ENCODE data around the gene PANK4. TPM values are rescaled to one million over a fixed set of nuclear protein-coding genes. Genes with fewer than 3 reads are reported as not detected.
A peak's percentile ranks its signal among the peaks of the same experiment; 100 is the strongest.

Gene PANK4
- total and polyA plus RNA-seq, 2 of the 8 experiments (the other 6 are each of a cell fraction or from before 2014, with no cell fraction given), result 20.1 to 29.7 TPM

DNA sequence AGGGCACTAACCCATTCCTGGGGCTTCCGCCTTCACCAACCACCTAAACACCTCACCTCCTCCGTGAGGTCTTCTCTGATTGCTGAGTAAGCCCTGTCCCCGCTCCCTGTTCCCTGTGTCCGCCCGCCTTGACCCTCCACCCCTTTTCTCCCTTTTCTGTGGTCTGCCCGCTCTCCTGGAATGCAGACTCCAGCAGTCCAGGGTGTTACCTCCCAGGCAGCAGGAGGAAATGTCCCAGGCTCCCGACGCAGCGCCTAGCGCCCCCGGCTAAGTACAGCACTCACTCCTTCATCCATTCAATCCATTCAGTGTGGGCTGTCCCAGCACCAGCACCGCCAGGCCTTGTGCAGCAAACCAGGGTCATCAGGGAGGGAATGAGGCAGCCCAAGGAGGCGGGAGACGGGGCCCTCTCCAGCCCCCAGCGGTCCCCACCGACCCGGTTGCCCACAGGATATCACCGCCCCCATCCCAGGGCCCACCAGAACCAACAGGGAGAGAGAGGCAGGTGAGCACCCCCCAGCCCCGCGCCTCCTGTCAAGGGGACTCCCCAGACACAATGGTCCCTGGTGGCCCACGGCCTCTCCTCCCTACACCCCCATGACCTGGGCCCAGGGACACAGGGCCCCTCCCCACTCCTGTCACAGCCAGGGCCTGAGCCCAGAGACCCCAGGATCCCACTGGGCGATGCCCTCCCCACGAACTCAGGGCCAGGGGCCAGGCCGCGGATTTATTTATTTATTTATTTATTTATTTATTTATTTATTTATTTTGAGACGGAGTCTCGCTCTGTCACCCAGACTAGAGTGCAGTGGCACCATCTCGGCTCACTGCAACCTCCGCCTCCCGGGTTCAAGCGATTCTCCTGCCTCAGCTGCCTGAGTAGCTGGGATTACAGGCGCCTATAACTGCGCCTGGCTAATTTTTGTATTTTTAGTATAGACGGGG lies 40.0 kb upstream of the PANK4 start:
- WGBS, 2 experiments (ENCODE audit: extremely low coverage in 1 of 2, insufficient coverage in 1 of 2, insufficient read length in 1 of 2, insufficient replicate concordance in 2 of 2, low coverage in 1 of 2, low lambda C conversion rate in 2 of 2, missing lambda C conversion rate in 1 of 2), result 92% methylated on average over 26 of the region's 34 CpGs; no CpG with 5 or more reads in 1 of the 2 experiments
- DNase-seq (ENCODE audit: low read depth in 1 of 2, low spot score in 2 of 2), result no peak

More for the DNA sequence above, 40.0 kb upstream of the PANK4 start:
- Histone ChIP-seq H3K56ac (replicated peaks; ENCODE audit: insufficient read length, low read depth, low read length) (no peak overlapping the region), H2BK20ac (ENCODE audit: low read length) (no peak overlapping the region), H3K23me2 (ENCODE audit: low read depth, low read length) (no peaks in the 10 kb centered on the region), H3K79me2 (ENCODE audit: control insufficient read depth in 1 of 2, insufficient read depth in 2 of 2, low read length in 2 of 2) (no peaks in the 10 kb centered on the region), H4K20me1 (replicated peaks in 1 of 2; ENCODE audit: control insufficient read depth in 1 of 2, insufficient read depth in 2 of 2, low read length in 2 of 2) (no peaks in the 10 kb centered on the region), H3K14ac (ENCODE audit: insufficient read length) (no peak overlapping the region), H3K4ac (replicated peaks; ENCODE audit: insufficient read length, low read depth, low read length) (no peak overlapping the region), H4K8ac (ENCODE audit: extremely low read depth, insufficient read depth, low read length) (peak overlapping the region; percentile 79; the same call in 1 of the 2 replicates), H2AK5ac (ENCODE audit: low read depth, low read length) (no peak overlapping the region), H3K4me3 (ENCODE audit: extremely low read depth in 1 of 4, insufficient read depth in 2 of 4, low read depth in 3 of 4, low read length in 4 of 4) (no peak overlapping the region), H2AFZ (ENCODE audit: low read length) (no peak overlapping the region), H3K9ac (replicated peaks in 1 of 4; ENCODE audit: extremely low read depth in 1 of 4, low read depth in 3 of 4, low read length in 3 of 4) (no peak overlapping the region), H3K27ac (ENCODE audit: low read depth, low read length) (no peak overlapping the region), H3K4me2 (ENCODE audit: insufficient read depth in 1 of 2, low read depth in 2 of 2, low read length in 2 of 2) (no peak overlapping the region), H4K91ac (replicated peaks; ENCODE audit: insufficient read length, low read length) (no peak overlapping the region), H2BK15ac (ENCODE audit: low read length) (no peak overlapping the region), H3K79me1 (ENCODE audit: low read depth, low read length) (no peaks in the 10 kb centered on the region), H4K5ac (ENCODE audit: insufficient read length, low read depth, low read length) (no peak overlapping the region), H3K23ac (ENCODE audit: insufficient read length) (no peak overlapping the region), H3K4me1 (replicated peaks in 1 of 4; ENCODE audit: control insufficient read depth in 3 of 4, insufficient read depth in 4 of 4, low read length in 3 of 4) (peaks cover 0 to 5% (median 0%) of the 10 kb centered on the region in 4 experiments; a peak in 1 of 7 replicates), H3K36me3 (ENCODE audit: control insufficient read depth in 2 of 4, insufficient read depth in 4 of 4, low read length in 3 of 4) (no peaks in the 10 kb centered on the region), H3K9me3 (ENCODE audit: insufficient read depth in 2 of 2, low read depth in 1 of 2, low read length in 1 of 2) (no peaks in the 10 kb centered on the region), H2BK5ac (ENCODE audit: low read depth, low read length) (no peak overlapping the region), H2BK120ac (replicated peaks; ENCODE audit: low read depth, low read length) (no peak overlapping the region), H2BK12ac (ENCODE audit: low read depth, low read length) (no peak overlapping the region), H3K18ac (ENCODE audit: extremely low read depth, low read length) (no peak overlapping the region), H3K27me3 (replicated peaks in 1 of 4; ENCODE audit: control insufficient read depth in 3 of 4, extremely low read depth in 1 of 4, insufficient read depth in 3 of 4, low read length in 3 of 4) (no peaks in the 10 kb centered on the region)
- ChIA-PET CTCF (ENCODE audit: partially characterized antibody) (no interaction called here), POLR2A (ENCODE audit: partially characterized antibody) (no interaction called here)
- TF ChIP-seq SP4 (IDR thresholded peaks at IDR 0.05; ENCODE audit: low read length), result no peak
- no peak for TF ChIP-seq HDAC6 (IDR thresholded peaks at IDR 0.05; ENCODE audit: low read depth, low read length)
- no peak for TF ChIP-seq HDAC2 (IDR thresholded peaks at IDR 0.05; ENCODE audit: borderline replicate concordance in 1 of 2, low read depth in 2 of 2, low read length in 2 of 2)
- TF ChIP-seq TCF12 (IDR thresholded peaks at IDR 0.05; ENCODE audit: low read depth, low read length), result no peak
- FAIRE-seq, result no peak

Measured in H1 (cell line).